Measurements from ENCODE around the gene PCARE. TPM values are rescaled to one million over a fixed set of nuclear protein-coding genes. Genes with fewer than 3 reads are reported as not detected.

The PCARE gene
- total and polyA plus RNA-seq, 2 donors (not counting 1 experiment from before 2014, with no cell fraction given) = not detected

- Histone ChIP-seq H3K36me3 (ENCODE audit: control insufficient read depth, insufficient read depth, low read length) (no peaks in the 10 kb centered on the region), H3K79me2 (ENCODE audit: control insufficient read depth, insufficient read depth, low read length) (no peaks in the 10 kb centered on the region), H3K4me1 (ENCODE audit: control insufficient read depth, extremely low read depth, insufficient read depth, low read length) (no peaks in the 10 kb centered on the region), H3K27me3 (ENCODE audit: control insufficient read depth, insufficient read depth, low read length) (no peaks in the 10 kb centered on the region), H4K20me1 (ENCODE audit: control insufficient read depth, extremely low read depth, insufficient read depth, low read length) (no peaks in the 10 kb centered on the region), H2AFZ (ENCODE audit: low read length) (no peak overlapping the region), H3K27ac (ENCODE audit: insufficient read depth, low read length) (no peak overlapping the region), H3K9me3 (ENCODE audit: control insufficient read depth, insufficient read depth, low read depth, low read length) (no peaks in the 10 kb centered on the region), H3K4me3 (replicated peaks in 1 of 4; ENCODE audit: control extremely low read depth in 1 of 4, insufficient read depth in 1 of 4, low read depth in 3 of 4, low read length in 4 of 4) (no peak overlapping the region), H3K9ac (ENCODE audit: insufficient read depth, low read length) (no peak overlapping the region), H3K4me2 (ENCODE audit: extremely low read depth, insufficient read depth, low read length) (no peak overlapping the region)
- DNase-seq (ENCODE audit: low read depth in 2 of 2) = no peak
- TF ChIP-seq CTCF (conservative IDR thresholded peaks at IDR 0.05 in 1 of 2, IDR thresholded peaks at IDR 0.05 in 1 of 2; ENCODE audit: low read depth in 1 of 2, low read length in 2 of 2) (no peak), EZH2 (IDR thresholded peaks at IDR 0.05; ENCODE audit: low read length, missing control alignments) (no peak)
Measured at GRCh38 chr2:29050591-29050990, 23.7 kb downstream of the PCARE start.

GRCh38 chr2:29047083-29047845, 27.1 kb downstream of the PCARE start:
- H3K27ac ChIP-seq (ENCODE audit: insufficient read depth, low read length) = no peak overlapping the region
- H3K27me3 ChIP-seq (ENCODE audit: control insufficient read depth, insufficient read depth, low read length) = no peaks in the 10 kb centered on the region
- no peaks in the 10 kb centered on the region for H3K9me3 ChIP-seq (ENCODE audit: control insufficient read depth, insufficient read depth, low read depth, low read length)
- no peak overlapping the region for H3K9ac ChIP-seq (ENCODE audit: insufficient read depth, low read length)
- no peak overlapping the region for H3K4me2 ChIP-seq (ENCODE audit: extremely low read depth, insufficient read depth, low read length)
- no peak for DNase-seq (ENCODE audit: low read depth in 2 of 2)
- TF ChIP-seq EZH2 (IDR thresholded peaks at IDR 0.05; ENCODE audit: low read length, missing control alignments) = no peak
- TF ChIP-seq CTCF (conservative IDR thresholded peaks at IDR 0.05 in 1 of 2, IDR thresholded peaks at IDR 0.05 in 1 of 2; ENCODE audit: low read depth in 1 of 2, low read length in 2 of 2) = no peak
- H3K4me1 ChIP-seq (ENCODE audit: control insufficient read depth, extremely low read depth, insufficient read depth, low read length) = no peaks in the 10 kb centered on the region
- H3K79me2 ChIP-seq (ENCODE audit: control insufficient read depth, insufficient read depth, low read length) = no peaks in the 10 kb centered on the region
- no peaks in the 10 kb centered on the region for H3K36me3 ChIP-seq (ENCODE audit: control insufficient read depth, insufficient read depth, low read length)
- no peak overlapping the region for H2AFZ ChIP-seq (ENCODE audit: low read length)
- H4K20me1 ChIP-seq (ENCODE audit: control insufficient read depth, extremely low read depth, insufficient read depth, low read length) = no peaks in the 10 kb centered on the region
- H3K4me3 ChIP-seq (replicated peaks in 1 of 4; ENCODE audit: control extremely low read depth in 1 of 4, insufficient read depth in 1 of 4, low read depth in 3 of 4, low read length in 4 of 4) = no peak overlapping the region

GRCh38 chr2:29046321-29046720, 28.0 kb downstream of the PCARE start:
- no peak for DNase-seq (ENCODE audit: low read depth in 2 of 2)
- H3K4me3 ChIP-seq (replicated peaks in 1 of 4; ENCODE audit: control extremely low read depth in 1 of 4, insufficient read depth in 1 of 4, low read depth in 3 of 4, low read length in 4 of 4) = no peak overlapping the region
- H3K27ac ChIP-seq (ENCODE audit: insufficient read depth, low read length) = no peak overlapping the region
- no peak overlapping the region for H3K4me2 ChIP-seq (ENCODE audit: extremely low read depth, insufficient read depth, low read length)
- no peaks in the 10 kb centered on the region for H3K79me2 ChIP-seq (ENCODE audit: control insufficient read depth, insufficient read depth, low read length)
- H2AFZ ChIP-seq (ENCODE audit: low read length) = no peak overlapping the region
- H3K9me3 ChIP-seq (ENCODE audit: control insufficient read depth, insufficient read depth, low read depth, low read length) = no peaks in the 10 kb centered on the region
- no peak for TF ChIP-seq EZH2 (IDR thresholded peaks at IDR 0.05; ENCODE audit: low read length, missing control alignments)
- no peak for TF ChIP-seq CTCF (conservative IDR thresholded peaks at IDR 0.05 in 1 of 2, IDR thresholded peaks at IDR 0.05 in 1 of 2; ENCODE audit: low read depth in 1 of 2, low read length in 2 of 2)
- no peak overlapping the region for H3K9ac ChIP-seq (ENCODE audit: insufficient read depth, low read length)
- H3K4me1 ChIP-seq (ENCODE audit: control insufficient read depth, extremely low read depth, insufficient read depth, low read length) = no peaks in the 10 kb centered on the region
- no peaks in the 10 kb centered on the region for H3K27me3 ChIP-seq (ENCODE audit: control insufficient read depth, insufficient read depth, low read length)
- H3K36me3 ChIP-seq (ENCODE audit: control insufficient read depth, insufficient read depth, low read length) = no peaks in the 10 kb centered on the region
- no peaks in the 10 kb centered on the region for H4K20me1 ChIP-seq (ENCODE audit: control insufficient read depth, extremely low read depth, insufficient read depth, low read length)

Measured in fibroblast of lung (primary cell).